ENCODE measurements around the gene ITGAD. TPM values are rescaled to one million over a fixed set of nuclear protein-coding genes. Genes with fewer than 3 reads are reported as not detected.

The ITGAD gene
- total and polyA plus RNA-seq, 2 donors (not counting 1 experiment from before 2014, with no cell fraction given) = 0.19 TPM; not detected in 1

DNA sequence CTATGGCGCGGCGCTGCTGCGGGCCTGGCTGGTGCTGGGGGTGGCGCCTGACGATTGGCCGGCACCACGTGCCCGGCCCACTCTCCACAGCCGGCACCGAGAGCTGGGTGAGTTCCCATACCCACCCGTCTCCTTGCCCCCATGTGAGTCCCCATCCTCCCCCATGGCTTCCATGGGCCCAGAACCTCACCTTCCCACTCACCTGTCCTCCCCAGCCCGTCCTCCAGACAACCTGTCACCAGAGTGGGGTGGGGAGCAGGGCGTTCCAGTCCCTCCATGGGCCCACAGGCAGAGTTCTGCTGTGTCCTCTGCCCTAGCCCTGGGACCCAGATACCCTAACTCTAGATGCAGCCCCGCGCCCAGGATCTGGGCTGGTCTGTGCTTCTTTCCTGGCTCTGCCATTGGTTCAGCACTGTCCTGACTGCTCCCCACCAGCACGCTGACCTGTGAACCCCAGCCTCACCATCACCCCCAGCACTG is 71.7 kb downstream of the ITGAD start:
- Histone ChIP-seq H3K4me3 (ENCODE audit: control extremely low read depth in 1 of 5, extremely low read depth in 1 of 5, insufficient read depth in 1 of 5, low read depth in 2 of 5, low read length in 4 of 5) (no peak overlapping the region), H3K9ac (ENCODE audit: low read length) (no peak overlapping the region), H3K27ac (ENCODE audit: low read length in 2 of 2) (no peak overlapping the region), H3K4me2 (replicated peaks; ENCODE audit: low read depth, low read length, poor library complexity, severe bottlenecking) (no peak overlapping the region), H3K79me2 (ENCODE audit: control insufficient read depth, insufficient read depth, low read length) (peaks cover 7% of the 10 kb centered on the region), H3K4me1 (ENCODE audit: control insufficient read depth in 2 of 2, insufficient read depth in 2 of 2, low read length in 2 of 2) (peaks cover 19 to 22% of the 10 kb centered on the region in 2 donors), H4K20me1 (ENCODE audit: control insufficient read depth, insufficient read depth, low read length, poor library complexity, severe bottlenecking) (no peaks in the 10 kb centered on the region), H3K9me3 (ENCODE audit: control extremely low read depth in 1 of 3, control insufficient read depth in 2 of 3, insufficient read depth in 1 of 3, low read length in 2 of 3) (no peaks in the 10 kb centered on the region), H3K27me3 (replicated peaks in 1 of 4; ENCODE audit: control extremely low read depth in 1 of 4, control insufficient read depth in 3 of 4, insufficient read depth in 4 of 4, low read length in 3 of 4) (no peaks in the 10 kb centered on the region), H2AFZ (ENCODE audit: insufficient read depth, low read depth, low read length, poor library complexity, severe bottlenecking) (no peak overlapping the region), H3K36me3 (replicated peaks in 1 of 2; ENCODE audit: control extremely low read depth in 1 of 2, control insufficient read depth in 1 of 2, extremely low read depth in 1 of 2, insufficient read depth in 2 of 2, low read length in 1 of 2) (peaks cover 0 to 20% of the 10 kb centered on the region in 2 experiments)
- TF ChIP-seq EZH2 (IDR thresholded peaks at IDR 0.05; ENCODE audit: borderline replicate concordance, insufficient read depth, low read depth, low read length, poor library complexity, severe bottlenecking) = no peak
- TF ChIP-seq, protein P1, sequence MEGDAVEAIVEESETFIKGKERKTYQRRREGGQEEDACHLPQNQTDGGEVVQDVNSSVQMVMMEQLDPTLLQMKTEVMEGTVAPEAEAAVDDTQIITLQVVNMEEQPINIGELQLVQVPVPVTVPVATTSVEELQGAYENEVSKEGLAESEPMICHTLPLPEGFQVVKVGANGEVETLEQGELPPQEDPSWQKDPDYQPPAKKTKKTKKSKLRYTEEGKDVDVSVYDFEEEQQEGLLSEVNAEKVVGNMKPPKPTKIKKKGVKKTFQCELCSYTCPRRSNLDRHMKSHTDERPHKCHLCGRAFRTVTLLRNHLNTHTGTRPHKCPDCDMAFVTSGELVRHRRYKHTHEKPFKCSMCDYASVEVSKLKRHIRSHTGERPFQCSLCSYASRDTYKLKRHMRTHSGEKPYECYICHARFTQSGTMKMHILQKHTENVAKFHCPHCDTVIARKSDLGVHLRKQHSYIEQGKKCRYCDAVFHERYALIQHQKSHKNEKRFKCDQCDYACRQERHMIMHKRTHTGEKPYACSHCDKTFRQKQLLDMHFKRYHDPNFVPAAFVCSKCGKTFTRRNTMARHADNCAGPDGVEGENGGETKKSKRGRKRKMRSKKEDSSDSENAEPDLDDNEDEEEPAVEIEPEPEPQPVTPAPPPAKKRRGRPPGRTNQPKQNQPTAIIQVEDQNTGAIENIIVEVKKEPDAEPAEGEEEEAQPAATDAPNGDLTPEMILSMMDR (IDR thresholded peaks at IDR 0.05) = no peak
- CTCF ChIA-PET = no interaction called here
- POLR2A ChIA-PET = interaction anchor here (0.6 kb wide), 1 partner anchor 323 kb away, joined by 3 read pairs; no protein-coding TSS in a partner anchor
- peaks cover 40% of the 10 kb centered on the region for H3K4me1 Mint-ChIP-seq
- DNase-seq (no peak), ATAC-seq (ENCODE audit: low read depth) (no peak)
- no peak overlapping the region for H3K4me3 Mint-ChIP-seq
- WGBS (ENCODE audit: insufficient coverage) = 98% methylated on average over 16 of the region's 17 CpGs
- H3K27me3 Mint-ChIP-seq = no peaks in the 10 kb centered on the region
- intact Hi-C loops (cut with micrococcal nuclease) = no loop called here
- no peak overlapping the region for H3K27ac Mint-ChIP-seq
- H3K9me3 Mint-ChIP-seq (ENCODE audit: insufficient read depth) = no peaks in the 10 kb centered on the region

DNA sequence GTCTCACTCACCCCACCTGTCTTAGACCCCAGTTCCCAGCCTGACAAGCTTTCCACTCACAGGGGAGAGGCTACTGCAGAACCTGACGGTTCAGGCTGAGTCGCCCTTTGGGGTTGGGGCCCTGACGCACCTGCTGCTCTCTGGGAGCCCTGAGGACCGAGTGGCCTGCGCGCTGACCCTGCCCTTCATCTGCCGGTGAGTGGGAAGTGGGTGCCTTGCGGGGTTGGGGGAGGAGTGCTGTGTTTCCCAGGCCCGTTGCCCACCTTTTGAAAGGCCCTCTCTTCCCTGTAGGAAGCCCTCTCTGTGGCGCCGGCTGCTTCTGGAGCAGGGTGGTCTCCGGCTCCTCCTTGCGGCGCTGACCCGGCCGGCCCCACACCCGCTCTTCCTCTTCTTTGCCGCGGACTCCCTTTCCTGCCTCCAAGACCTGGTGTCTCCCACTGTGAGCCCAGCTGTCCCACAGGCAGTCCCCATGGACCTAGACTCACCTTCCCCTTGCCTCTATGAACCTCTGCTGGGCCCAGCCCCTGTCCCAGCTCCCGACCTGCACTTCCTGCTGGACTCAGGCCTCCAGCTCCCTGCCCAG is 72.7 kb downstream of the ITGAD start:
- ChIA-PET POLR2A (no interaction called here), CTCF (no interaction called here)
- Histone ChIP-seq H3K27ac (ENCODE audit: low read length in 2 of 2) (no peak overlapping the region), H4K20me1 (ENCODE audit: control insufficient read depth, insufficient read depth, low read length, poor library complexity, severe bottlenecking) (no peaks in the 10 kb centered on the region), H3K27me3 (replicated peaks in 1 of 4; ENCODE audit: control extremely low read depth in 1 of 4, control insufficient read depth in 3 of 4, insufficient read depth in 4 of 4, low read length in 3 of 4) (peaks cover 0 to 2% (median 0%) of the 10 kb centered on the region in 4 experiments), H2AFZ (ENCODE audit: insufficient read depth, low read depth, low read length, poor library complexity, severe bottlenecking) (no peak overlapping the region), H3K4me1 (ENCODE audit: control insufficient read depth in 2 of 2, insufficient read depth in 2 of 2, low read length in 2 of 2) (peaks cover 12% of the 10 kb centered on the region in 2 donors), H3K79me2 (ENCODE audit: control insufficient read depth, insufficient read depth, low read length) (peaks cover 7% of the 10 kb centered on the region), H3K9ac (ENCODE audit: low read length) (no peak overlapping the region), H3K4me3 (ENCODE audit: control extremely low read depth in 1 of 5, extremely low read depth in 1 of 5, insufficient read depth in 1 of 5, low read depth in 2 of 5, low read length in 4 of 5) (no peak overlapping the region), H3K36me3 (replicated peaks in 1 of 2; ENCODE audit: control extremely low read depth in 1 of 2, control insufficient read depth in 1 of 2, extremely low read depth in 1 of 2, insufficient read depth in 2 of 2, low read length in 1 of 2) (peaks cover 0 to 20% of the 10 kb centered on the region in 2 experiments), H3K4me2 (replicated peaks; ENCODE audit: low read depth, low read length, poor library complexity, severe bottlenecking) (no peak overlapping the region), H3K9me3 (ENCODE audit: control extremely low read depth in 1 of 3, control insufficient read depth in 2 of 3, insufficient read depth in 1 of 3, low read length in 2 of 3) (no peaks in the 10 kb centered on the region)
- Mint-ChIP-seq H3K27me3 (no peaks in the 10 kb centered on the region), H3K9me3 (ENCODE audit: insufficient read depth) (no peaks in the 10 kb centered on the region), H3K27ac (no peak overlapping the region), H3K4me3 (no peak overlapping the region), H3K4me1 (peaks cover 32% of the 10 kb centered on the region)
- intact Hi-C loops (cut with micrococcal nuclease) = no loop called here
- DNase-seq (no peak), ATAC-seq (ENCODE audit: low read depth) (no peak)
- WGBS (ENCODE audit: insufficient coverage) = 72% methylated on average over 18 of the region's 20 CpGs
- TF ChIP-seq, protein P1 (IDR thresholded peaks at IDR 0.05) = no peak
- no peak for TF ChIP-seq EZH2 (IDR thresholded peaks at IDR 0.05; ENCODE audit: borderline replicate concordance, insufficient read depth, low read depth, low read length, poor library complexity, severe bottlenecking)
